AG10803 (cell line): ENCODE measurements around the gene NTRK2.

Experiments used
- DNase-seq: peaks from one replicate; pipeline ENCODE4 v3.0.0; 2010; ENCODE audit warnings: low read depth
- H3K4me3 ChIP-seq: 2 replicates; pipeline ENCODE4 v1.5.1; 2011; ENCODE audit warnings: mild to moderate bottlenecking, low read length, control low read depth
- TF ChIP-seq, protein P1 (sequence below): conservative IDR thresholded peaks from 2 replicates; pipeline ENCODE4 v1.5.1; 2011; ENCODE audit warnings: mild to moderate bottlenecking, low read length, control low read depth, inconsistent platforms

NTRK2 gene

DNA sequence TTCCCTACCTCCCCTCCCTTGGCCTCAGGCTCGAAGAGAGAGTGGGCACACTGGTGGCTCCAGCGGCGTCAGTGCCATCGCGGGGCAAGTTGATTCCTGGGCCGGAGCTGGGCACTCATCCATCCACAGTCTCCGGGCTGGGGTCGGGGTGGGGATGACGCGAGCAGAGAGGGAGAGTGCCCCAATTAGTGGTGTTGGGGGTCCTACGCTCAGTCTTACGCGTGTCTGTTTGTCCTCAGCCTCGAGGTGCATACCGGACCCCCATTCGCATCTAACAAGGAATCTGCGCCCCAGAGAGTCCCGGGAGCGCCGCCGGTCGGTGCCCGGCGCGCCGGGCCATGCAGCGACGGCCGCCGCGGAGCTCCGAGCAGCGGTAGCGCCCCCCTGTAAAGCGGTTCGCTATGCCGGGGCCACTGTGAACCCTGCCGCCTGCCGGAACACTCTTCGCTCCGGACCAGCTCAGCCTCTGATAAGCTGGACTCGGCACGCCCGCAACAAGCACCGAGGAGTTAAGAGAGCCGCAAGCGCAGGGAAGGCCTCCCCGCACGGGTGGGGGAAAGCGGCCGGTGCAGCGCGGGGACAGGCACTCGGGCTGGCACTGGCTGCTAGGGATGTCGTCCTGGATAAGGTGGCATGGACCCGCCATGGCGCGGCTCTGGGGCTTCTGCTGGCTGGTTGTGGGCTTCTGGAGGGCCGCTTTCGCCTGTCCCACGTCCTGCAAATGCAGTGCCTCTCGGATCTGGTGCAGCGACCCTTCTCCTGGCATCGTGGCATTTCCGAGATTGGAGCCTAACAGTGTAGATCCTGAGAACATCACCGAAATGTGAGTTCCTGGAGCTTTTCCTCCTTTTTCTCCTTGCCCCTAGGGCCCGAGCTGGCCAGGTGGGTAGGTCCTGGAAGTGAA, 861 bp downstream of the NTRK2 start:
- TF ChIP-seq, protein P1, sequence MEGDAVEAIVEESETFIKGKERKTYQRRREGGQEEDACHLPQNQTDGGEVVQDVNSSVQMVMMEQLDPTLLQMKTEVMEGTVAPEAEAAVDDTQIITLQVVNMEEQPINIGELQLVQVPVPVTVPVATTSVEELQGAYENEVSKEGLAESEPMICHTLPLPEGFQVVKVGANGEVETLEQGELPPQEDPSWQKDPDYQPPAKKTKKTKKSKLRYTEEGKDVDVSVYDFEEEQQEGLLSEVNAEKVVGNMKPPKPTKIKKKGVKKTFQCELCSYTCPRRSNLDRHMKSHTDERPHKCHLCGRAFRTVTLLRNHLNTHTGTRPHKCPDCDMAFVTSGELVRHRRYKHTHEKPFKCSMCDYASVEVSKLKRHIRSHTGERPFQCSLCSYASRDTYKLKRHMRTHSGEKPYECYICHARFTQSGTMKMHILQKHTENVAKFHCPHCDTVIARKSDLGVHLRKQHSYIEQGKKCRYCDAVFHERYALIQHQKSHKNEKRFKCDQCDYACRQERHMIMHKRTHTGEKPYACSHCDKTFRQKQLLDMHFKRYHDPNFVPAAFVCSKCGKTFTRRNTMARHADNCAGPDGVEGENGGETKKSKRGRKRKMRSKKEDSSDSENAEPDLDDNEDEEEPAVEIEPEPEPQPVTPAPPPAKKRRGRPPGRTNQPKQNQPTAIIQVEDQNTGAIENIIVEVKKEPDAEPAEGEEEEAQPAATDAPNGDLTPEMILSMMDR = no peak
- DNase-seq = no peak
- no peak overlapping the region for H3K4me3 ChIP-seq

GRCh38 chr9:84671586-84672521, 2.3 kb downstream of the NTRK2 start:
- DNase-seq = no peak
- no peak overlapping the region for H3K4me3 ChIP-seq
- TF ChIP-seq, protein P1 = no peak

DNA sequence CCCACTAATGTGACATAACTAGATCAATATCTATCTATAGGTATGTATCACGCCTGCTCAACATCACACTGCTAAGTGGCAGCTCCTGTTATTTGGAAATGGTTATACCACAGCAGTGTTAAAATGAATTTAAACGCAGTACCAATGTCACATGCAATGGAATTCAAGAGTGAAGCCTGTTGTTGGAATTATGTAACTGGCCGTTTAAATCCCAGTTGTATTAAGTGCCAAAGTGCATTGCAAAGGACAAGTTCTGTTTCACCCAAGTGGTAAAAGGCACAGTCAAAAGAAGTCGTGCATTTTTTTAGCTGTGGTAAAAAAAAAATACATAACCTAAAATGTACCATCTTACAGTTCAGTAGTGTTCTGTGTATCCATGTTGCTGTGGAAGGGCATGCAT, 4.3 kb downstream of the NTRK2 start:
- no peak overlapping the region for H3K4me3 ChIP-seq
- TF ChIP-seq, protein P1 = no peak
- DNase-seq = no peak

DNA sequence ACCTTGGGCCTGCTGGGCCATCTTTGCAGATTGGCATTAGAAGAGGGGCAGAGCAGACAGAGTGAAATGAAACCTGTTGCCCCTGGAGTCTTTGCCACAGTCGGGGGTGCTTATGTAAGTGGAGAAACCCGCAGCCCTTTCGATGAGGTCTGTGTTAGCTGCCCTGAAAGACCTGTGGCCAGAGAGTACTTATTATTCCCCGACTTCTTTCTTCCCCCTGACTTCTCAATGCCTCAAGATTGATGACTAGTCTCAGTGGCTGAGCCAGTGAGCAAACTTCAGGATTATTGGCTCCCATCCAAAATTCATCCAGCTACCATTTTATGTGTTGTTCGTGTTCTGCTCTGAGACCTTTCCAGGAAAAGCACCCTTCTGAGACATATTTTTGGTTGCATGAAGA, 7.6 kb downstream of the NTRK2 start:
- TF ChIP-seq, protein P1 = no peak
- no peak overlapping the region for H3K4me3 ChIP-seq
- no peak for DNase-seq

DNA sequence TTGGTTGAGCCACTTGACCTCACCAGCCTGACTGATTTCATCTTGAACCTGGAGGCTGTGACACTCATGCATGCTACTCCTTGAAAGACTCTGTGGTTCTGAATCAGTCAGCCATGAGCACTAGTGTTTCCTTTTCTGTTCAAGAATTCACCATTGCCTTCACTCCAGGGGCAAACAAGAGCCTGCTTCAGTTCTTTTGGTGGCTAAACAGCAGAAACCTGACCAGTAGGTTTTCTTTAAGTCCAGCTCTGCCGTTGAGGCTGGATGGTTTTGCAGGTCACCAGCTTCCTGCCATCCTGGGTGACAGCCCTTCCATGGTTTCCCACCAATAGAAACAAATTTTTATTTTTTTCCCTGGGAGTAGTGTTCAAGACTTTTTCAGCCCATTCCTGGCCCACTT, 10.0 kb downstream of the NTRK2 start:
- DNase-seq = no peak
- TF ChIP-seq, protein P1 = no peak

DNA sequence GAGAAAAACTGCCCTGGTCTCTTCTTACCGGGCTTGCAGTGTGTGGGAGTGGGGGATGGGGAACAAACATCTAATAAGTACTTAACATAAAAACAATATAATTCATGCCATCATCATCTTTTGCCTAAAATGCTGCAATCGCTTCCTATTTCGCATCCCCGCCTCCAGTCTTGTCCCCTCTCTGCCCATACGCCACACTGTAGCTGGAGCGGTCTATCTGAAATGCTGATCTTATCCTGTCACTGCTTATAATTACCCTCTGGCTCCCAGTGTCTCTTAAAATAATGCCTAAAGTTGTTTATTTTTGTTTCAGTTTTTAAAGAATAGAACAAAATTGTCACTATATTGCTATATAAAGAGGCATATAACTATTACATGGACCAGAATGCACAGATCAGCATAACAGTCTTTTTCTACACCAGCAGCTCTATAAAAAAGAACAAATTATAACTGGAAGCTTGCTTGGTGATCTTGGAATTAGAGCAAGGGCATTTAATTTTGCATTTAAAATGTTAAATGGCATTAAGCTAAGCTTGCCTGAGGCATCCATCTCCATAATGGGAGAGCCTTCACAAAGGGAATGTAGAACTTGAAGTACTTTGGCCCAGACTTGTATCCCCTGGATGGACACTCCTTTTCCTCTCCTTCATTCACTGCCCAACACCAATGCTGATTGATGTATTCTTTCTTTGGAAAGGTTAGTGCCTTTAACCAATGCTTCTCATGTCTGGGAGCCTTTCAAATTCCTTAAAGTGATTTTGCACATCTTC, 12.2 kb downstream of the NTRK2 start:
- TF ChIP-seq, protein P1 = no peak
- no peak overlapping the region for H3K4me3 ChIP-seq
- no peak for DNase-seq

More for the DNA sequence above, 10.0 kb downstream of the NTRK2 start:
- H3K4me3 ChIP-seq = no peak overlapping the region
